ENCODE results near the gene ANO2. TPM values are rescaled to one million over a fixed set of nuclear protein-coding genes. Genes with fewer than 3 reads are reported as not detected.
A peak's percentile ranks its signal among the peaks of the same experiment; 100 is the strongest.

The ANO2 gene
- total RNA-seq (not detected), polyA plus RNA-seq (not detected), total RNA-seq (not detected)

DNA sequence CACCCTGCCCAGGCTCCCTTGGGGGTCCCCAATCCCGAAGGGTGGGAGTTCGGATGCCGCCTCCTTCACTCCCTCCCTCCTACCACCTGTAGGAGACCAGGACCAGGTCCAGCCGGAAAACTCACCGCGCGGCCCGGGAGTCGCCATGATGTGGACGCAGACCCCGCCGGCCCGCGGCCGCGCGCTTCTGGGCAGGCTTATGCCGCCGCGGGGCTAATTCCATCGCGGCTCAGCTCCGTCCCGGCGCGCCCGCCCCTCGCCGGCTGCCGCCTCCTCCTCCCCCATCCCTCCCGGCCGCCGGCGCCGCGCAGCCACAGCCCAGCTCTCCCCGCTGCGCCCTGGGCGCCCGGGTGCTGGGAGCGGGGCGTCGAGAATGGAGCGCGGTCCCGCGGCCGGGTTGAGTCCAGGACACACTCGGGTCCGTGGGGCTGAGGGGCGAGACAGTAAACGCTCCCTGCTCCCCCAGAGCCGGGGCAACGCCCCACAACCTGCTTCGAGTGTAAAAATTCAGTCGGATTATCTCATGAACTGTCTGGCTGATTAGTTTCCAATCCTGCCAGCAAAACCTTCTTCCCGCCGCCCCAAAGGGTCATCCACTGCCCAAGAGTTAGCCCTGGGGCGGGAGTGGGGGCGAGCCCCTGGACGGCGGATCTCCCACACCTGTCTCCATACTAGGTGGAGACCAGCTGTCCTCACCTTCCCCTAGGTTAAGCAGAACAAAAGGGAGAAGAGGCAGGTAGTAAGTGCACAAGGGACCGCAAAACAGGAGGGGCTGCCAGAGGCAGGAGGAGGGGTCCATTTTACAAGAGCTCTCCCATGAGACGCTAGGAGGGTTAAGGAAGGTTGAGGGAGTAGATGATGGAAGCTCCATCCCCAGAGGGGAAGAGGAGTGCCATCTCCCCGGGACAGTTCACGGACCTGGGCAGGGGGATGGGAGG lies at the start of gene ANO2:
Gene ANO2, minus strand, starts transcription at position 189 of the 938 bp plus-strand sequence. Its CDS starts 42 bp downstream, at position 147.
- peaks cover 58 to 85% (median 72%) of the 10 kb centered on the region in 5 donors for H3K27me3 Mint-ChIP-seq
- H3K36me3 Mint-ChIP-seq: no peaks in the 10 kb centered on the region
- ChIA-PET POLR2A (no interaction called here), CTCF (no interaction called here)
- H3K27ac Mint-ChIP-seq: no peak within 1 kb of the TSS
- no peaks in the 10 kb centered on the region for H3K36me3 ChIP-seq (ENCODE audit: control insufficient read depth in 2 of 3, insufficient read depth in 3 of 3, low read length in 3 of 3)
- no peaks in the 10 kb centered on the region for H3K4me1 ChIP-seq (ENCODE audit: control insufficient read depth in 2 of 2, insufficient read depth in 2 of 2, low read length in 2 of 2)
- intact Hi-C loops (cut with micrococcal nuclease): no loop called here
- no peaks in the 10 kb centered on the region for H3K9me3 ChIP-seq (ENCODE audit: control insufficient read depth in 2 of 3, low read length in 3 of 3)
- DNase-seq: no peak
- H3K27ac ChIP-seq (ENCODE audit: low read depth, low read length): no peak within 1 kb of the TSS
- peaks cover 0 to 4% (median 0%) of the 10 kb centered on the region in 11 donors for H3K9me3 Mint-ChIP-seq
- no peaks in the 10 kb centered on the region for H3K27me3 ChIP-seq (ENCODE audit: control insufficient read depth in 2 of 2, insufficient read depth in 2 of 2, low read length in 2 of 2)
- peak within 1 kb of the TSS in 2 of 10 donors; percentile 29 to 35 for H3K4me3 Mint-ChIP-seq
- H3K4me3 ChIP-seq (ENCODE audit: low read length): no peak within 1 kb of the TSS
- ATAC-seq: no peak
- peaks cover 0 to 7% (median 3%) of the 10 kb centered on the region in 7 donors for H3K4me1 Mint-ChIP-seq

DNA sequence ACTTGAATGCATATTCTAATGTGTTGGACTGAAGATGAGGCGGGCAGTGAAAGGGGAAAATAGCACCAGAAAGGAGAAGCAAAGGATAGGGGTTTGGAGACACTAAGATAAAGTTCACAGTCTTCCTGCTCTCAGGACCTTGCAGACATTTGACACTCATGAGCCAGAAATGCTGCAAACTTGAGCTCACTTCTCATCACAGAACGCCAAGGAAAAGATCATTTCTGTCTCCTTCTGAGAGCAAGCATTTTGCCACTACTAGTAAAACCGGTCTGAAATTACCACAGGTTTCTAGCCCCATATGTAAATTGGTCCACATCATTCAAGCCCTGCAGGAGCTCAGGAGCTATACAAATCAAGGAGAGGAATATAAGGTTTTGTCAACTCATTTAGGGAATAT lies 44.6 kb upstream of the ANO2 start:
- Histone ChIP-seq H3K4me1 (ENCODE audit: control insufficient read depth in 2 of 2, insufficient read depth in 2 of 2, low read length in 2 of 2) (no peaks in the 10 kb centered on the region), H3K27me3 (ENCODE audit: control insufficient read depth in 2 of 2, insufficient read depth in 2 of 2, low read length in 2 of 2) (no peaks in the 10 kb centered on the region), H3K9me3 (ENCODE audit: control insufficient read depth in 2 of 3, low read length in 3 of 3) (no peaks in the 10 kb centered on the region), H3K4me3 (ENCODE audit: low read length) (no peak overlapping the region), H3K36me3 (ENCODE audit: control insufficient read depth in 2 of 3, insufficient read depth in 3 of 3, low read length in 3 of 3) (no peaks in the 10 kb centered on the region), H3K27ac (ENCODE audit: low read depth, low read length) (no peak overlapping the region)
- CTCF ChIA-PET: interaction anchor here (0.6 to 6.0 kb wide), 12 partner anchors 8 to 1717 kb away, joined by 3 to 64 read pairs (median 6); no protein-coding TSS in a partner anchor
- intact Hi-C loops (cut with micrococcal nuclease): no loop called here
- H3K27ac Mint-ChIP-seq: no peak overlapping the region
- DNase-seq (no peak), ATAC-seq (no peak)
- no peaks in the 10 kb centered on the region for H3K9me3 Mint-ChIP-seq
- H3K4me1 Mint-ChIP-seq: peaks cover 0 to 3% (median 0%) of the 10 kb centered on the region in 7 donors
- no peak overlapping the region for H3K4me3 Mint-ChIP-seq
- POLR2A ChIA-PET: no interaction called here
- H3K27me3 Mint-ChIP-seq: peaks cover 0 to 7% (median 2%) of the 10 kb centered on the region in 5 donors
- H3K36me3 Mint-ChIP-seq: no peaks in the 10 kb centered on the region

DNA sequence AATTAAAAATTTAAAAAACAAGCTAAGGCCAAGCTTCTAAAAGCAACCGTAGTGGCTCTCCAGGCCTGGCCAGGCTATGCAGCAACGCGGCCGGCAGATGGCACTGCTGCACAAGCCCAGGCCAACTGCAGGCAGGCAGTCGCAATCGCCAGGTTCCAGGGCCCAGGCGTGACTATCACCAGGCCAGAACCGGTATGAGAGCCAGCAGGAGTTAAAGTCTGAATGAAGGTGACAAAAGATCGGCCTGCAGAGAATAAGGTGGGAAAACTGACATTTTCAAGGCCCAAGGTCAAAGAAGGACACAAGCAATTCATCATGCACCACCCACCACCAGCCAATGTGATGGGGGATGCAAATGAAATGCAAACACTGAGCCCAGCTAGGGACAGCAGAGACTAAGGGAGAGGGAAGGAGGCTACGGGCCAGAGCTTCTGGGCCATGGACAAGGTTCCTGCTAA lies 43.6 kb upstream of the ANO2 start:
- Mint-ChIP-seq H3K36me3 (no peaks in the 10 kb centered on the region), H3K9me3 (no peaks in the 10 kb centered on the region), H3K4me1 (peaks cover 0 to 3% (median 0%) of the 10 kb centered on the region in 7 donors), H3K4me3 (no peak overlapping the region), H3K27ac (no peak overlapping the region), H3K27me3 (peaks cover 0 to 2% (median 0%) of the 10 kb centered on the region in 5 donors)
- ATAC-seq: peak; percentile 92
- DNase-seq: peak; percentile 30 to 76 (median 68)
- no peaks in the 10 kb centered on the region for H3K9me3 ChIP-seq (ENCODE audit: control insufficient read depth in 2 of 3, low read length in 3 of 3)
- no peak overlapping the region for H3K4me3 ChIP-seq (ENCODE audit: low read length)
- no peaks in the 10 kb centered on the region for H3K36me3 ChIP-seq (ENCODE audit: control insufficient read depth in 2 of 3, insufficient read depth in 3 of 3, low read length in 3 of 3)
- ChIA-PET POLR2A (no interaction called here), CTCF (interaction anchor here (0.6 to 6.0 kb wide), 17 partner anchors 16 to 1718 kb away, joined by 3 to 64 read pairs (median 4); no protein-coding TSS in a partner anchor)
- H3K4me1 ChIP-seq (ENCODE audit: control insufficient read depth in 2 of 2, insufficient read depth in 2 of 2, low read length in 2 of 2): no peaks in the 10 kb centered on the region
- no peaks in the 10 kb centered on the region for H3K27me3 ChIP-seq (ENCODE audit: control insufficient read depth in 2 of 2, insufficient read depth in 2 of 2, low read length in 2 of 2)
- intact Hi-C loops (cut with micrococcal nuclease): loop anchor here (1.0 kb wide), 4 partner anchors 52 to 297 kb away; no protein-coding TSS in a partner anchor
- no peak overlapping the region for H3K27ac ChIP-seq (ENCODE audit: low read depth, low read length)

DNA sequence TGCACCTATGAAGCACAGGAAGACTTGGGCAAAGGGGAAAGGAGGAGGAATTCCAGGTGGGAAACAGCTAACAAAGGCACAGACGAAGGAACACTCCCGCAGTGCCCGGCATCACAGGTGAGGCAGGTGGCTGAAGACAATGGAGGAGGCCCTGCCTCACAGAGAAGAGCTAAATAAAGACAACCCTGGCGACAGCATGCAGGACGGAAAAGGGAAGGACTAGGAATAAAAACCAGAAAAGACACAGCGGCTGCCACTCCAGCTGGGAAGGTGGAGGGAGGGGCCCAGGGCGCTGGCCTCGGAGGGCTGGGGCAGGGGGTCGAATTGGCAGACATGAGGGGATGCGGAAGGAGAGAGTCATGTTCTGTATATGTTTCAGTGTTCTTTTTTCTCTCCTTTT lies 43.0 kb upstream of the ANO2 start:
- Histone ChIP-seq H3K9me3 (ENCODE audit: control insufficient read depth in 2 of 3, low read length in 3 of 3) (no peaks in the 10 kb centered on the region), H3K4me1 (ENCODE audit: control insufficient read depth in 2 of 2, insufficient read depth in 2 of 2, low read length in 2 of 2) (no peaks in the 10 kb centered on the region), H3K36me3 (ENCODE audit: control insufficient read depth in 2 of 3, insufficient read depth in 3 of 3, low read length in 3 of 3) (no peaks in the 10 kb centered on the region), H3K4me3 (ENCODE audit: low read length) (no peak overlapping the region), H3K27ac (ENCODE audit: low read depth, low read length) (no peak overlapping the region), H3K27me3 (ENCODE audit: control insufficient read depth in 2 of 2, insufficient read depth in 2 of 2, low read length in 2 of 2) (no peaks in the 10 kb centered on the region)
- ChIA-PET CTCF (interaction anchor here (0.6 to 6.0 kb wide), 14 partner anchors 16 to 432 kb away, joined by 3 to 64 read pairs (median 5); no protein-coding TSS in a partner anchor), POLR2A (interaction anchor here (0.8 kb wide), 1 partner anchor 47 kb away, joined by 3 read pairs; no protein-coding TSS in a partner anchor)
- H3K4me1 Mint-ChIP-seq: peaks cover 0 to 3% (median 0%) of the 10 kb centered on the region in 7 donors
- H3K36me3 Mint-ChIP-seq: no peaks in the 10 kb centered on the region
- no peak for DNase-seq
- peaks cover 0 to 2% (median 0%) of the 10 kb centered on the region in 5 donors for H3K27me3 Mint-ChIP-seq
- no peak overlapping the region for H3K4me3 Mint-ChIP-seq
- no peak for ATAC-seq
- no peaks in the 10 kb centered on the region for H3K9me3 Mint-ChIP-seq
- intact Hi-C loops (cut with micrococcal nuclease): loop anchor here (1.0 kb wide), 4 partner anchors 52 to 297 kb away; no protein-coding TSS in a partner anchor
- H3K27ac Mint-ChIP-seq: no peak overlapping the region

DNA sequence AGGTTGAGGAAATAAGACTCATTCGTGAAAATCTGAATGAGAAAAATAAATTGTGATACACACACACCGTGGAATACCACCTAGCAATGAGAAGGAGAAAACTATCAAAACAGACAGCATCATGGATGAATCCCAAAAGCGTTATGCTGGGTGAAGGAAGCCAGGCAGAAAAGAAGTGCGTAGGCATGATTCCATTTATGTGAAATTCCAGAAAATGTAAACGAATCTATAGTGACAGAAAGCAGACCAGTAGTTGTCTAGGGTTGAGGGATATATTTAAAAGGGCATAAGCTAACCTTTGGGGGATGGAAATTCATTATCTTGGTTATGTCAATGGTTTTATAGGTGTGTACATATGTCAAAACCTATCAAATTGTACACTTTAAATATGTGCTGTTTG lies 42.5 kb upstream of the ANO2 start:
- no peak for DNase-seq
- ChIA-PET CTCF (interaction anchor here (0.9 to 6.0 kb wide), 7 partner anchors 21 to 300 kb away, joined by 3 to 64 read pairs (median 15); no protein-coding TSS in a partner anchor), POLR2A (interaction anchor here (0.8 kb wide), 1 partner anchor 47 kb away, joined by 3 read pairs; no protein-coding TSS in a partner anchor)
- Mint-ChIP-seq H3K9me3 (no peaks in the 10 kb centered on the region), H3K36me3 (no peaks in the 10 kb centered on the region), H3K4me3 (no peak overlapping the region), H3K27ac (no peak overlapping the region), H3K27me3 (peaks cover 0 to 2% (median 0%) of the 10 kb centered on the region in 5 donors), H3K4me1 (peaks cover 0 to 3% (median 0%) of the 10 kb centered on the region in 7 donors)
- intact Hi-C loops (cut with micrococcal nuclease): no loop called here
- ATAC-seq: no peak
- Histone ChIP-seq H3K36me3 (ENCODE audit: control insufficient read depth in 2 of 3, insufficient read depth in 3 of 3, low read length in 3 of 3) (no peaks in the 10 kb centered on the region), H3K9me3 (ENCODE audit: control insufficient read depth in 2 of 3, low read length in 3 of 3) (no peaks in the 10 kb centered on the region), H3K27ac (ENCODE audit: low read depth, low read length) (no peak overlapping the region), H3K27me3 (ENCODE audit: control insufficient read depth in 2 of 2, insufficient read depth in 2 of 2, low read length in 2 of 2) (no peaks in the 10 kb centered on the region), H3K4me3 (ENCODE audit: low read length) (no peak overlapping the region), H3K4me1 (ENCODE audit: control insufficient read depth in 2 of 2, insufficient read depth in 2 of 2, low read length in 2 of 2) (no peaks in the 10 kb centered on the region)

DNA sequence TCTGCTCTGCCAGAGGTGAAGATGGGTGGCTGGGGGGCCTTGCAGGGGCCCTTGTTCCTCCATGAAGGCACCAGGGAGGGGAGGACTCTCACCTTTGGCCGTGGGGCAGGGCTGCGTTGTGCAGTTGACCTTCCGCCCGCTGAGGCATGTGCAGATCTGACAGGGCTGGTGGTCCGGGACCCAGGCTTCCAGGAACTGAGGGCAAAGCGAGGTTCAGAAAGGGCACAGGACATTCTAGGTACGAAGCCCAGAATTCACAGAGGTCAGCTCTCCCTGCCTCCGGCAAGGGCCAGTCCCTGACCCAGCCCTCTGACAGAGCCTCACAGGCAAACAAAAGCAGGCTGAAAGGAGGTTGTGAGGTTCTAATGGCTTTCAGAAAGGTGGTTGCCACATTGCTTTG lies 40.4 kb upstream of the ANO2 start:
- H3K27ac Mint-ChIP-seq: no peak overlapping the region
- Histone ChIP-seq H3K27me3 (ENCODE audit: control insufficient read depth in 2 of 2, insufficient read depth in 2 of 2, low read length in 2 of 2) (no peaks in the 10 kb centered on the region), H3K9me3 (ENCODE audit: control insufficient read depth in 2 of 3, low read length in 3 of 3) (no peaks in the 10 kb centered on the region), H3K4me1 (ENCODE audit: control insufficient read depth in 2 of 2, insufficient read depth in 2 of 2, low read length in 2 of 2) (no peaks in the 10 kb centered on the region), H3K4me3 (ENCODE audit: low read length) (no peak overlapping the region), H3K27ac (ENCODE audit: low read depth, low read length) (no peak overlapping the region), H3K36me3 (ENCODE audit: control insufficient read depth in 2 of 3, insufficient read depth in 3 of 3, low read length in 3 of 3) (no peaks in the 10 kb centered on the region)
- peaks cover 0 to 2% (median 0%) of the 10 kb centered on the region in 5 donors for H3K27me3 Mint-ChIP-seq
- CTCF ChIA-PET: no interaction called here
- DNase-seq (no peak), ATAC-seq (no peak)
- no peaks in the 10 kb centered on the region for H3K36me3 Mint-ChIP-seq
- intact Hi-C loops (cut with micrococcal nuclease): no loop called here
- POLR2A ChIA-PET: no interaction called here
- no peak overlapping the region for H3K4me3 Mint-ChIP-seq
- H3K9me3 Mint-ChIP-seq: peaks cover 0 to 3% (median 0%) of the 10 kb centered on the region in 11 donors
- H3K4me1 Mint-ChIP-seq: peaks cover 0 to 3% (median 0%) of the 10 kb centered on the region in 7 donors

Data from naive thymus-derived CD4-positive, alpha-beta T cell (primary cell).